Stimulated activated CD4-positive, alpha-beta T cell treated with anti-CD3 and anti-CD28 coated beads, TNF-alpha, amount 100 ng/mL, for 4 hours (primary cell): ENCODE results near the gene ATP8A1.

Source experiments
- DNase-seq, 3 experiments: peaks; one replicate each; pipeline ENCODE4 v3.0.0-alpha.2; 2020; ENCODE audit warnings: low read depth in 3 of 3

ATP8A1 gene

DNA sequence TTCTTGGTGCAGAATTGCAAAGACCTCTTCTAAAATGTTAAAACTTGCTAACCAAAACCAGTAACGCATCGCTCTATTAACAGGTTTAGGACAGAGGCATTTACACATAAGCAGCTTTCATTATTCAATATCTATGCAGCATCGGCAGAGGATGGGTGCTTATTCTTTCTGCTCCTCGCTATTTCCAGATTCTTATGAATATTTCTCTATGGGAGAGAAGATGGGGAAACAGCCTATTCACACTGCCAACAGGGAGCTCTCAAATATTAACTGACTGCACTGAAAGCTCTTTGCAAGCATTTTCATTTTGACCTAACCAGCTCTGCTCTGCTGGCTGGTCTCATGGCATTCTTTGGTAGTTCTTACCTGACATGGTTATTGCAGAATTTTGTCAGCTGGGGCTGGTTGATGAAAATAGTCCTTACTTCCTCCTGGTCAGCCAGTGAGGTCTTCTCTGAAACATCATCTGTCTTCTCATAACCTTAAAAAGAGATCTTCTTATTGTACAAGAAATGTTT lies 30.2 kb downstream of the ATP8A1 start:
- DNase-seq = no peak

DNA sequence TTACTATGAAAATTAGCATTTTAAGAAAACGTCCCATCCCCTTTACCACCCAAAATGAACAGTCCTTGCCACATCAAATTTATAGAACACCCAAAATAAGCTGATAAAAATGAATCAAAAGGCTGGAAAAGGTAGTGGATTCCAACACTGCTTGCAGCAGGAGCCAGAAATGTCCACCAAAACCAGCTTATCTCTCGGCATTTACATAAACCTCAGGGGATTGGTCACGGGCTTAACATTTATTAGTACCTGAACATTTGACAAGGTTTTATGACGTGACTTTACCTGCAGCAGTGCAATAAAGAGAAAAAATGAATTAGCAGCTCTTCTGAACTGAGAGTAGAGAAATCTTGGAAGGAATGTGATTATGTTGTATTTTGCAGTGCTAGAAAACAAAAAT lies 31.6 kb downstream of the ATP8A1 start:
- no peak for DNase-seq

DNA sequence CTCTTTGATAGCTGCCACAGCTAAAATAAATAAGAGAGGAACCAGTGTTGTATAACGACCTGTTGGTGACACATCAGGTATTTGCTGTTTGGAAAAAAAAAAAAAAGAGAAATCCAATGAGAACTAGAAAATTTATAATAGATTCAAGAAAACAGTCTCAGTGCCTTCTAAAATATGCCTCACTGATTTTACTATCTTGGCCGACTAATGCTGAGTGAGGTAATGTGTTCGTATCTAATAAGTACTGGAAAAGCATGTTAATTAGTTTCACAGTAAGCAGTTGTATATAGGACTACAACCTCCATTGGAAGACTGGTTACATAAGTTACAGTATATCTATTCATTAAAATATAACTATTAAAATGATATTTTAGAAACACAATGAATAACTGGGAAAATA lies 32.4 kb downstream of the ATP8A1 start:
- DNase-seq = no peak

DNA sequence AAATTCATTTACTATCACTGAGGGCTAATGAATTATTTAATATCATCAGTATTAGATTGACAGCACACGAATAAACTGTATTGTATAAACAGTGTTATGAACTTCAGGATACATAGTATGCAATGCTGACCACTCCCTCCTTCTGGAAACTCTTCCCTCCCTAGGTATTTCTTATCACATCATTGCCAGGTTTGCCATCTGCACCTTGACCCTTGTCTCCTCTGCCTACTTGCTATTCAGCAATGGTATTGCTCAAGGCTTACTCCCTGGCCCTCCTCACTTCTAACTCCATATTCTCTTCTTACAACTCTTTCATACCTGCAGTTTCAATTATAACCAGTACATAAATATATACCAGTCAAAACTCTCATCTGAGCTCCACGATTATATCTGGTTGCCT lies 38.9 kb downstream of the ATP8A1 start:
- no peak for DNase-seq

DNA sequence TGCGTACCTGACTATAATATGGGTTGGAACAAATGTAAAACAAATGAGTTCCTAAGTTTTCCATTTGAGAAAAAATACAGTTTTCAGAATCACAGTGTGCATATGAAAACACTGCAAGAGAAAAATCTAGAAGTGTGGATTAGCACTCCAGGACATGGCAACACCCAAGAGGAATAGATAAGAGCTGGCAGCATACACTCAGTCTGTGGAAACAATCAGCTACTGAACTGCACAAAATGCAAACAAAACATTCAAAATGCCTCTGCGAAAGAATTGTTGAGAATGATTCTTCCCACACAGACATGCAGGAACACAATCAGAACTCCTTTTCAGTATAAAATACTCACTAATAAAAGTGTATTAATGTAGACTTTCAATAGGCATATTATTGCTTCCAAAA lies 39.9 kb downstream of the ATP8A1 start:
- DNase-seq = no peak

DNA sequence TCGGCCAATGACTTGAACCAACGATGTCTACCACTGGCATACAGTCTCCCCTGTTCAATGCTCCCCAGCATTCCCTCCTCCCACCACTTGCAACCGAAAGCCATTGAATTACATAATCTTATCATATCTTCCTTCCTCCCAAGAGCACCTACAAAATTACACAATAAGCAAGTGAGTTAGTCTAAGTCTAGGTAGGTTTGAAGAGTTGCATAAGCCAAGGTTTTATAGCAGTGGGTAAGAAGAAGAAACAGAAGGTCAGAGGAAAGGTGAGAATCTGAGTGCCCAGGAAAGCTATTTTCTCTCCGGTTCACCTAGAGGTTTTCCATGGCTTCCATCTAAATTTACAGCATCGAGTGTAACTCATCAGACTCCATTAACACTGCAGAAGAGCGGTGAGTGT lies 40.3 kb downstream of the ATP8A1 start:
- DNase-seq = no peak

DNA sequence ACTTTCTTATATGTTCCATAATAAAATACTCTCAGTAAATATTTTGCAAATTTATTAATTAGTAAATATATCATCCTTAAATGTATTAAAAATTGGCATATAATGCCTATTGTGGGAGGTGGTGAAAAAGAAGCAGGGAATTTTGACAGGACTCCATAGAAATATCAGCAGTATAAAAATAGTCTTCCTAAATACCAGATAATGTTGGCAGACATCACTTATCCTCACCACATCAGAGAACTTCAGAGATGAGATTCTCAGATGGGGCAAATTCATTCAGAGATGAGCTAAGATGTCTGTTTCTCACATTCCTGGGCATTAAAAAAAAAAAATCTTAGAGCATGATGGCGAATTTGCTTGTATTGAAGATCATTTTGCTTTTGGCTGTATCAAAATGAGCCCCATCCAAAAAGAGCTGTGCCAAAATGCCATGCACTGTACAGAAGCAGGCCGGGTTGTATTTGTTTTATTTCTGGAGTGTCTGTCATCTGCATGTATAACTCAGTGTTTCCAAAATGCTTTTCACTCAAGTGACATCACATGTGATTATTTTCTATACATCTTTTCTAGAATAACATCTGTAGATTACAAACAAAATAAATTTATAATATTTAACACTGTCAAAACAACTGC lies 41.7 kb downstream of the ATP8A1 start:
- no peak for DNase-seq

DNA sequence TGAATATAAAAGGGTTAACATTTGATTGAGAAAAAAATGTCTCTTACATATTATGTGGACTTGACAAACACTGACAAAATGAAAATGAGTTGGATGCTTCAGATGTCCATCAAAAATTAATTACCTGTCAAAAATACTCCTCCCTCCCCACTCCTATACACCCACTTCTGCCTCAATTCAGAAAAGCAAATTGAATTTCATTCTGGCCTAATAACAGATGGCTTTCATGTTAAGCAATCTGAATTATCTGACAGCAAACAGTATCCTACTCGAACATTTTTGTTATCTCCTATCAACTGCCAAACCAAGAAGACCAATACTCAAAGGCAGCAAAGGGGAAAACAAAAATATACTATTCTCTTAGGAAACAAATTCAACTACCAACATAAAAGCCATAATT lies 44.0 kb downstream of the ATP8A1 start:
- DNase-seq = no peak

DNA sequence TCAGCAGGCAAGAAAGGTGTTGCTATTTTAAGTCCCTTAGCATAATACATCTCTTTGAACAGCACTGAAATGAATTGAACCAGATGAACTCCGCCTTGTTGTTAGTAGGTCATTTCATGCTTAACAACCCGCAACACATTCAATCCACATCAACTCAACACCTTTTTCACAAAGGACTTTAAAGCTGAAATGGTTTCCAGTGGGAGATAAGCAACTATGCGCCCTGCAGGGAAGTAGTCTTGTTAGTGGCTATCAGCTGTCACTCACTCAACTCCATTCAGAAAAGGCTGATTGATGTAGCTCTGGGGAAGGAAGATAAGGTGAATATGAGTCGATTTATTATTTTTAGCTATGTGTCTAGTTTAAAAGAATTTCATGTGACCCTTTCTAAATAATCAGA lies 46.0 kb downstream of the ATP8A1 start:
- DNase-seq = no peak

DNA sequence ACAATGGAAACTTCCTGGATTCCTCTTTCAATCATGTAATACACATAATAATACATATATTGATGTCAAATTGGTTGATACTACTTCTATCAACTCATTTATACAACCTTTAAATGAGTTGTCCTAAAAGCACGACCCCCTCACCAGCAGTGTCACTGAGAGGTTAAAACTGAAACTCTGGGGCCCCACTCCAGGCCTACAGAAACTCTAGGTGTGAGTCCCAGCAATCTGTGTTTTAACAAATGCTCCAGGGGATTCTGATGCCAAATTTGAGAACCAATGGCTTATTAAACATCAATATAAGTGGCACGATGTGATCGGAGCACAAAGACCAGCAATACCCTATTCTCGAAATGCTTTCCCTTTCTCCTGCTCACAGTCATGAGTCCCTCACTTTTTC lies 47.9 kb downstream of the ATP8A1 start:
- DNase-seq = no peak

DNA sequence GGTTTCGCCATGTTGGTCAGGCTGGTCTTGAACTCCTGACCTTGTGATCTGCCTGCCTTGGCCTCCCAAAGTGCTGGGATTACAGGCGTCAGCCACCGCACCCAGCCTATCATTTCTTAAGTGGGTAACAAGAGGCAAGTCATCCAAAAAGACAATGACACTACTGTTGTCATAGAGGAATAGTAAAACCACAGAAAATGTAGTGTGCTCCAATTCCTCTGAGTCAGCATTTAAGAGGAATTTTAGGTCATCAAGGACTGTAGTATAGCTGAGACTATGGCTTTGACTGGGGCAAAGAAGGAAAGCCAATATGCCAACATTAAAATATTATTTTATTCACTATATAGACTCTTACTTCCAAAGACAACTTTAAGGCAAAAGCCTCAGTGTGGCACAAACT lies 48.4 kb downstream of the ATP8A1 start:
- DNase-seq = no peak

DNA sequence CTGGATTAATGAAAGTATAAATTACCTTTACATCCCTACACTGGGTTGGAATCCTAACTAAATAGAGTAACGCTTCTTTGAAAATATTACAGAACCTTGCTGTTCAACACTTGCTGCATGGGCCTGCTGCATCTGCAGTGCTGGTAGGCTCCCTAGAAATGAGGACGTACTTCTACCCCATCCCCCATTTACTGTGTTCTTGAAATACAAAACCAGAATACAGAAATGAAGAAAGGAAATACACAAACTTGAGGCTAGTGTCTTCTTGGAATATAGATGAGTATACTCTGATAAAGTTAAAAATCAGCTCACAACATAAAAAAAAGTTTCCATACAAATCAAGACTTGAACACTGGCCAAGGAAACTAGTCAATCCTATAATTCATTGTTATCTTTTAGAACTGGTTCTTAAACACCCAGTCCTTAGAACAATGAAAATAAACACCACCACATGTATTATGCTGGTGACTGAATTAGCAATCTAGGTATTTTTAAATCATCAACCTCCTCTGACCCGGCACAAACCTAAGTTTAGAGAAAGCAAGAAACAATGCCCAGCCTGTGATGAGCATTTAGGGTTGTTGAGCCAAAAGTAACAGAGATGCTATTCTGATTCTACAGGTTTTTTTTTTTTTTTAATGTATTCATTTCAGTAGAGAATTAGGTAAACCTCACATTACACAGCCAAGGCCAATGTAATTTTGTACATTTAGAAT lies 49.7 kb downstream of the ATP8A1 start:
- DNase-seq = no peak

DNA sequence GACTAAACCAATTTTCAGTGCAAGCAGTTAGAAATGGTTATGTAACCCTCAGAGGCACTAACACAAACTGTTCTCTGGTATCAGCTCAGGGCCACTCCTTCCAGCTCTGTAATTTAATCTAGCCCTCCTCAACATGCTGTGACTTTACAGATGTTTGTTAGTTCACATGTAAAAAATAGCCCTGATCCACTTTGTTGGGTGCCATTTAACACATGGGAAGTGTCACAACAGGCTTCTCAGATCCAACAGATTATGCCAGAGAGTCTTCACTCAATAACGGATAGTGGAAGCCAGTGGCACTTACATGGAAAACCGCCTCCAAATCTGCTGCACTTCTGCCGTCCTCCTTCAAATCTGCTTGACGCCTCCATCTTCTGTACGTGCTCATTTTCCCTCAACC lies 51.6 kb downstream of the ATP8A1 start:
- DNase-seq = no peak

DNA sequence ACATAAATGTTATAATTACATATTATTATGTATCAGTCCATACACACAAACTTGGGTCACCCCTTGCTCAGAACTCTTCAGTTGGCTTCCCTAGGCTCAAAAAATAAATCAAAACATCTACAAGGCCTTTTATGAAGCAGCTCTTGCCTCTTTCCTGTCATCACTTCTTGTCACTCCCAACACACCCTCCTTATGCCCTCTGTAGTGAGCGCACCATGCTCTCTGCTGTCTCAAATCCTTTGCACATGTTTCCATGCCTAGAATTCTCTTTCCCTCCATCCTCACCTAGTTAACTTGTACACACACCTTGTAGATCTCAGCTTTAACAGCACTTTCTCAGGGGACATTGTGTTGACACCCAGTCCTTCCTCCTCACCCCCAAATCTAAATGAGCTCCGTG lies 53.0 kb downstream of the ATP8A1 start:
- no peak for DNase-seq

DNA sequence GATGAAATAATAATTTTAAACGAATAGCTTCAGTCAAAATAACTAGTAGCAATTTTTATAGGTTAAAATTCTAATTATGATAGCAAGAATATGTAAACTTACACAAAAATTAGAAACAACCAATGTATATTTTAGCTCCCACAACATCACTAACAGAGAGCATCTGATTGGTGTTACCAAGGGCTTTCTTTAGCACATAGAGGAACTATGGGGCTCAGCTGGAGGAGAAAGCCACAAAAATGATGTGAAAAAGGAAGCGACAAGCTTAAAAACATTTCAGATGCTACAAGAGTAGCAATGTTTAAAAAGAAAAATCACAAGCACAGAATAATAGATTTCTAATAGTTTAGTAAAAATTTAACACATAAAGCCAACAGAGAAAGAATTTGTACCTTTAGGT lies 56.3 kb downstream of the ATP8A1 start:
- no peak for DNase-seq

DNA sequence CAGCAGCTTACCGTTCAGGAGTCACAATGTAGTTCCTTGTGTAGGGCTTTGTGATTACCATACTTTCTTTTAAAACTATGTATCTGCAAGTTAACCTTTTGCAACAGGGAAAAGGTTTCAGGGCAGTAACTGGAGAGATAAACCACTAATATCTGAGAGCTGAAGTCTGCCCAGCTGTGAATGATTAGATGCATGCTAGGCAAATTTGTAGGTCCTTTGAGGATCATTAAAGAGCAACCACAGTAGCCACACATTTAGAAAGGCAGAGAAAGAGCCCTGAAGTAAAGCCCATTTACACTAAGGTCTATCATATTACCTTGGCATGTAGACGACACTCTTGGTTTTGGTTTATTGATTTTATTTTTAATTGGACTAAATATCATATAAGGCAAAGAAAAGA lies 60.0 kb downstream of the ATP8A1 start:
- no peak for DNase-seq

DNA sequence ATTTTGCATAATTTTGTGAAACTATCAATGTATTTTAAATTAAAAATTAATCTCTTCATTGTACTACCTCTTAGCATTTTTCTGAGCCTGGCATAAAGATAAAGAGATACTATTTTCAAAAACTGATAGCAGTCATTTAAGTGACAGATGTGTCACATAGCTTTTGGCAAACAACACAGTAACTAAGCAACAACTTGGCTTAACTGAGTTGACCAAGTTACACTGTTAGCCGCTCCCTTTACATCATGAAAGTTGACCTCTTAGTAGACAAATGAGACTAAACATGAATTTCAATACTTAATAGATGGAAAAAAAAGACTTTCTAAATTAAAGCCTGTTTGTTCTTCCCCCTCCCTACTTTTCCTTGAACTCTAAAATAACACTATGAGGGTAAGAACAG lies 62.0 kb downstream of the ATP8A1 start:
- DNase-seq = no peak

DNA sequence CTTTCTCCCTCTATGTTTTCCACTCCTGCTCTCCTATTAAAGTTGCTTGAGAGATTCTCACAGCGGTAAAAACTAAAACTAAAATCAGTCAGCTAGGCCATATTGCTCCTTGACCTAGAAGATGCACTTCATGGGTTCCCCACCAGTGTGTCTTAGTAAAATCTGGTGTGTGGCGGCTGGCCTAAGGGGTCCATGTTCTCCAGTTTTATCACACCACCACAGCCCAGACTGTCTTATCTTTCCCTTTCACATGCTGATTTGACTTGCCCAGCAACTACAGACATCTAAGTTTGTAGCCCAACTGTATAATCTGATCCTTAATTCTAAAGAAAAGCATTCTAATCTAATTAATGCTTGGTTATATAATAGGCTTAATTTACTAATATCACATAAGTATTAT lies 68.0 kb downstream of the ATP8A1 start:
- DNase-seq = no peak

DNA sequence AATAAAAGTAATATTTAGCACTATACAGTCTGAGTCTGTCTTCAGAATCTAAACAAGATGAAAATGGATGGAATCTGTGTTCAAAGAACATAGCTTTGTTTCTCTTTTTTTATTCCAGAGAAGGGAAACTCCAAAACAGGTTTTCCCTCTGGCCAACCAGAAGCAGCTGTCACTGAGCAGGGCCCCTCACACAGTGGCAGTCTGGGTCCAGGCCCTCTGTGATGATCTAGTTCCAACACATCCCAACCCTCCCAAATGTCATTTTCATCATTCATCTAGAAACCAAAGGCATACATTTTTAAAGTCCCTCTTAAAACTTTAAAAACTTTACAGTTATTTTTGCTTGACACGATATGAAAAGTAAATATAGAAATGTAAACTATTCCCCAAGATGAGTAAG lies 70.1 kb downstream of the ATP8A1 start:
- DNase-seq = no peak

DNA sequence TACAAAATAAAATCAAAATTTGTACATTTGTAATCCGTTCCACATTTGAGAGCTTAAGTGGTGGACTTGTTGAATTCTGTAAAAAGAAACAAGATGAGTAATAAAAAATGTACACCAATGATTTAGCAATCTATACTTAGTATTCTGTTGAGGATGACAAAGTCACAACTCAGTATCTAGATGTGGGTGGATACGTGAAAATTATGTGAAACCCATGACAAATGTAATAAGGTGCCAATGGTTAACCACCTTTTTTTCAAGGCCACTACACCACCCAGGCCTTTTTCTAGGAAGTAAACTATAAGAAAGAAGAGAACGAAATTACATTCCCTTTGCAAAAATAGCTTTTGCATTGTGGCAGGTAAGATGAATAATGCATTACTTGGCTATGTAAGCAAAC lies 77.0 kb downstream of the ATP8A1 start:
- no peak for DNase-seq

DNA sequence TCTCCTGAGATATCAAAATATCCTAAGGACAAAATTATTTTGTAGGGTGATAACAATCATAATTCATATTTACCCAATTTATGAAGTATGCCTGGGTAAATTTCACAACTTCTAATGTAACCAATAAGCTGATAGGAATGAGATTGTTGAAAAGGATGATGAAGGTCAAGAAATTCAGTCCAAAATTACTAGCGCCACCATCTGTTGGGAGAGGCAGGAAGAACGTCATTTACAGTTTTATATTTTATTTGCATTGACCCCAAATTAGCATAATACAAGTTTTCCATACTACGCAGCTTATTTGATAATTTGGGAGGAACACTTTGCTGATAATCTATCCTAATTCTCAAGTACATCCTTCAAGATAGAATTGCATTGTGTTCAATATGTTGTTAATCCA lies 78.7 kb downstream of the ATP8A1 start:
- no peak for DNase-seq

DNA sequence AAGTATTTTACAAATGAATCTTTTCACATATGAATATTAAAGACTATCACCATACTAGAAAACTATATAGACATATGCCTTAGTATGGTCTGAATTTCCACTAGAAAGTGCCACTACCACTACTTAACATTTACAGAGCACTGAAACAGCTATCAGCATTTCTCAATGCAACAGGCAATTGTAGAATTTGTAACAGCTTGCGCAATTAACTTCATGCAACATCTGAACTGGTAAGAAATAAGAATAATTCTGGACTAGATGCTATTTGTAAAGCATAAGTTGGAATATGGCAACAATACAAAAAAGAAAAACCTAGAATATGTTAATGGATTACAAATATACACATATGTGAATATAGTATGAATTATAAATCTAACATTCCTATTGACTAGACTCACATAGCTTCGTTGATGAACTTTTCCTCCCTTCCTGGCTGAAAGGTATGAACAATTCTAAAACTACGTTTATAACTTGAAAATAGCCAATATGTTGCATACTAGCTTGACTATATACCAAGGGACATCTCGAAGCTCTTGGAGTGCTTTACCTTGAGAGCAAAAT lies 82.0 kb downstream of the ATP8A1 start:
- no peak for DNase-seq

DNA sequence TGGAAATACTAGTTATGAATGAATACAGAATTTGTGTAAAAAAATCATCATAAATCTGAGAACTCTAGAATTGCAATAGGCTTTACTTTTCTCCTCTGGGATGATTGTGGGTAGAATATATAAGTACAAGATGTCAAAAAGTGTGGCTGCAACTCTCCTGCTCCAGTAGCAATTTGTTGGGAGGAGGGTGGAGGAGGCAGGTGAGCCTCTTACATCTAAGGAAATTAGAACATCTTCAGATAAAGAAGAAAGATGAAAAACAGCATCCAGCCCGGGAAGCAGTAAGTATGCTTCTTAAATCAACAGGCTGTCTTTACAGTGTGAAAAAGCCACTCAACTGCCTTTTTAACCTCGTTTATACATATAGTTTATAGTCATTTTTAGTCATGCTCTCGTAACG lies 83.7 kb downstream of the ATP8A1 start:
- no peak for DNase-seq
